HG03439 (cell line): ENCODE data around the gene SERTAD1.
A peak's percentile ranks its signal among the peaks of the same experiment; 100 is the strongest.

Source experiments
- ATAC-seq: cut with Tn5 transposase; IDR thresholded peaks from one replicate; pipeline ENCODE4 v1.9.1; 2021; ENCODE audit warnings: mild to moderate bottlenecking, moderate library complexity; ENCODE audit not compliant: unreplicated experiment

Gene SERTAD1

DNA sequence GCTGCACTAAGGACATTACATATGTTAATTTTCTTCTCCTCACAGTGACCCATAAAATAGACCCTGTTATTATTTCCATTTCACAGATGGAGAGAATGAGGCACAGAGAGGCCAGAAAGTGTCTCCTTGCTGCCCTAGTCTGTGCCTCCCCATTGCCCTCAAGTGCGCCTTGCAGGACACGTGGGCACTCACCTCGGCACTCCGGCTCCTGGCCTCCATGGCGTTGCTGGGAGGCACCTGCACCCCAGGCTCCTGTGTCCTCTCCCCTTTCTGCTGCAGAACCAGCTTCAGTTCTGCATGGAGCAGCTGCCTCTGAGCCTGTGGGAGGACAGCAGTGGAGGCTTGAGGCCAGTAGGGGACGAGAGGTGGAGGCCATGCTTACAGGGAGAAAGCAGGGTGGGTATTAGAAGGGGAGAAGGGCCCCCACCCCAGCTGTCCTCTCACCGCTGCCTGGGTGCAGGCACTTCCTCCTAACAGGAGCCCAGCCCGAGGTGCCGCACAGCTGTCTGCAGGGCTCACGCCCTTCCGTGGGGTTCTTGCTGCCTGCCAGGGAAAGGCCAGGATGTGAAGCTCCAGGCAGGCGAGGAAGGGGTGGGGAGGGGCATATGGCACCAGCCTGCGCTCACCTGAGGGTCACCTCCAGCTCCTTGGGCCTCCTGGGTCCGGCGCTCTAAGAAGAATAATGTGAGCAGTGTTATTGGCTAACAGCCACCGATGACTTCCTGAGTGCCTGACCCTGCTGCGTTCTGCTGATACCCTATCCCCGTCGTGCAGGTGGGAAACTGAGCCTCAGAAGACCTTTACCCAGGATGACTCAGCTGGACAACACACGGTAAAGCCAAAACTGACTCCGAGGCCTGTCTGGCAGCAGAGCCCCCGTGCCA, 17.8 kb downstream of the SERTAD1 start:
- no peak for ATAC-seq

GRCh38 chr19:40403262-40403984, 22.4 kb downstream of the SERTAD1 start:
- peak; percentile 63 for ATAC-seq

DNA sequence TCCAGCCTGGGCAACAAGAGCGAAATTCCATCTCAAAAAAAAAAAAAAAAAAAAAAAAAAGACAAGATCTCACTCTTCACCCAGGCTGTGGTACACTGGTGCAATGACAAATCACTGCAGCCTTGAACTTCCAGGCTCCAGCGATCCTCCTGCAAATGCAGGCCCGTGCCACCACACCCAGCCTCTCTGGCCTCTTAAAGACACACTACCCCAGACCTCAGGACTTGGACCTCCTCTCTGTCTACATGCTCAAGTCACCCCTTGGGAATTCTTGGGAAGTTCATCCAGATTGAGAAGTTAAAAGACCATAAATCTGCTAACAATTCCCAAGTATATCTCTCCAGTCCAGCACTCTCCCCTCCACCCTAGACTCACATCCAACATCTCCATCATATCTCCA, 25.2 kb downstream of the SERTAD1 start:
- ATAC-seq, result no peak

DNA sequence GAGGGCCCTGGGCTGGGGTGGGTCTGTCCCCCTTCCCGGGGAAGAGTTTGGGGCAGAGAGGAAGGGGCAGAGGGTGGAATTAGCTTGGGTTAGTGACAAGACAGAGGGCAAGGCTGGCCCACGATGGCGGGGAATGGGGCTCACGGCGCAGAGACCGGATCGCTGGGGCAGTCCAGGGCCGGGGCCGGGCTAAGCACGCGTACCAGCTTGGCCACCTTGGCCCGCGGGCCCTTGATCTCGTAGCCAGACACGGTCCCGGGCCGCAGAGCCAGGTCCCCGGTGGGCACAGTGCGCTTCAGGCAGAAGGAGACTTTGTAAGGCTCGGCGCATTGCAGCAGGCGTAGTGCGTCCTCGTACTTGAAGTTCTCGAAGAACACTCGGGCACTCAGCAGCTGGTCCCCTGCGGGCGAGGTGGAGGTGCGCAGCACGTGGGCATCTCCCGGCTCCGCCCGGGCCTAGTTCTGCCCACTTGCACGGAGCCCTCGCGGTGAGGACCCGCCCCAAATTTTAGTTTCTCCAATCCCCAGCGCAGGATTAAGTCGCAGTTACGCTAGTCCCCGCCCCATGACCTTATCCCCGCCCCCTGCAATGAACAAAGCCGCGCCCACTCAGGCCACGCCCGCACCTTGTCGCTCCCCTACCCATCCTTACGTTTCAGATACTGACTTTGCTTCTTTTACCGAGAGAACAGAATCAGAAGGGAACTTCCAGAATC, 27.2 kb downstream of the SERTAD1 start:
- ATAC-seq, result no peak

DNA sequence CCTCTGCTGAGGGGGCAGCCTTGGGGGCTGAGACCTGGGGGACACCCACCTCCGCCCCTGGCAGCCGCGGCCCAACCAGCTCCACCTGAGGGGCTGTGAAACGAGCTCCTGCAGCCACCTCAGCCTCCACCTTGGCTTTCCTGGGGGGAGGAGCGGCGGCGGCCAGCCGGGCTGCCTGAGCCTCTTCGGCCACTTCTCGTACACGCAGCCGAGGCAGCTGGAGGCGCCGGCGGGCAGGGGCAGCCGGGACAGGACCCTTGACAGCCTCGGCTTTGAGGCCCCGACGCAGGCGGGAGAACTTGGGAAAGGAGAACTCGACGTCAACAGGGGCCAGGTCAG, 28.3 kb downstream of the SERTAD1 start:
- no peak for ATAC-seq

DNA sequence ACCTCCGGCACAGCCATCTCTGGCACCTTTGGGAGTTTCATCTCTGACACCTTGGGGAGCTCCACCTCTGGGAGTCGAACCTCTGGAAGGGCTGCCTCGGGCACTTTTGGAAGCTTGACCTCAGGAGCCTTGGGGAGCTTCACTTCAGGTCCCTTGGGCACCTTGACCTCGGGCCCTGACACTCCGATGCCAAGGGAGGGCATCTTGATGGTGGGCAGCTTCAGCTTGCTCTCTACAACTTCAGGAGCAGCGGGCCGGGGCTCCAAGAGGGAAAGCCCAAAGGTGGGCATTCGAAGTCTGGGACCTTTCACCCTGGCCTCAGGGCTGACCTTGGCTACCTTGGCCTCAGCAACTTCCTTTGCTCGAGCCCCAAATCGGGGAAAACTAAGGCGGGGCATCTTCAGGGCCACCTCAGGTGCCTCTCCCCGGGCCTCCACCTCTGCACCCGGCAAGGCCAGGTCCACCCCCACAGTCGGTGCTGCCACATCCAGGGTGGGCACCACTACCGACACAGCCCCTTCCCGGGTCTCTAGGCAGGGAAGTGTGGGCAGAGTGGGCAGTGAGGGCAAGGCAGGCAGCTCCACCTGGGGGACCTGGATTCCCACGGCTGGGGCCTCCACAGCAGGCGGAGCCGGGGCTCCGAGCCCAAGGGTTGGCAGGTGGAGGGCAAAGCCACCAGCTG, 28.8 kb downstream of the SERTAD1 start:
- no peak for ATAC-seq

DNA sequence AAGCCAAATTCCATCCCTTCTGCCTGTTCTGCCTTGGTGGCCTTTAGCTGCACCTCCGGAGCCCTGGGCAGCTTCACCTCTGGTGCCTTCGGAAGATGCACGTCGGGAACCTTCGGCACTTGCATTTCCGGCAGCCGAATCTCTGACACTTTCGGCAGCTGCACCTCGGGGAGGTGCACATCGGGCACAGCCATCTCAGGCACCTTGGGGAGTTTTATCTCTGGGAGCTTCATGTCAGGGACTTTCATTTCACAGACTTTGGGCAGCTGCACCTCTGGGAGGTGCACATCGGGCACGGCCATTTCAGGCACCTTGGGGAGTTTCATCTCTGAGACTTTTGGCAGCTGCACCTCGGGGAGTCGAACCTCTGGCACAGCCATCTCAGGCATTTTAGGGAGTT, 29.8 kb downstream of the SERTAD1 start:
- no peak for ATAC-seq

- ATAC-seq, result no peak
Measured at GRCh38 chr19:40394816-40395210, 31.0 kb downstream of the SERTAD1 start.

GRCh38 chr19:40393894-40394815, 31.6 kb downstream of the SERTAD1 start:
- no peak for ATAC-seq

GRCh38 chr19:40392894-40393517, 32.8 kb downstream of the SERTAD1 start:
- ATAC-seq, result no peak

DNA sequence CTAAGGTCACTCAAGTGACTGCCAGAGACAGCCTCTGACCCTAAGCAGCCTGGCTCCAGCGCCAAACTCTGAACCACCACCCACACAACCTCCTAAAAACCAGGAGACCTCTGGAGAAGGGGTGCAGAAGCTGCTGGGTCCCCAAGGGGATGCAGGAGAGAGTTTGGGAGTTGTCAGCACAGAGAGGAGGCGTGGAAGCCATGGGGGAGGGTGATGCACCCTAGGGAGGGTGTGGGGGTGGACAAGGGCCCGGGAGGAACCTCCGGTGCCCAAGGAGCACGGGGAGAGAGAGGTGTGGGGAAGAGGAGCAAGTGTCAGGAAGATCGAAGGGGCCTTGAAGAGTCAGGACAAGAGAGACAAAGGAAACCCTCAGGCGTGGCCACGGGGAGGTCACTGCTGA, 33.7 kb downstream of the SERTAD1 start:
- ATAC-seq, result no peak

- no peak for ATAC-seq
Measured at GRCh38 chr19:40390084-40390742, 35.6 kb downstream of the SERTAD1 start, which contains the start of gene HIPK4. TSS of gene HIPK4 (minus strand) at chr19:40390181. CDS start at chr19:40389902, 279 bp downstream.

DNA sequence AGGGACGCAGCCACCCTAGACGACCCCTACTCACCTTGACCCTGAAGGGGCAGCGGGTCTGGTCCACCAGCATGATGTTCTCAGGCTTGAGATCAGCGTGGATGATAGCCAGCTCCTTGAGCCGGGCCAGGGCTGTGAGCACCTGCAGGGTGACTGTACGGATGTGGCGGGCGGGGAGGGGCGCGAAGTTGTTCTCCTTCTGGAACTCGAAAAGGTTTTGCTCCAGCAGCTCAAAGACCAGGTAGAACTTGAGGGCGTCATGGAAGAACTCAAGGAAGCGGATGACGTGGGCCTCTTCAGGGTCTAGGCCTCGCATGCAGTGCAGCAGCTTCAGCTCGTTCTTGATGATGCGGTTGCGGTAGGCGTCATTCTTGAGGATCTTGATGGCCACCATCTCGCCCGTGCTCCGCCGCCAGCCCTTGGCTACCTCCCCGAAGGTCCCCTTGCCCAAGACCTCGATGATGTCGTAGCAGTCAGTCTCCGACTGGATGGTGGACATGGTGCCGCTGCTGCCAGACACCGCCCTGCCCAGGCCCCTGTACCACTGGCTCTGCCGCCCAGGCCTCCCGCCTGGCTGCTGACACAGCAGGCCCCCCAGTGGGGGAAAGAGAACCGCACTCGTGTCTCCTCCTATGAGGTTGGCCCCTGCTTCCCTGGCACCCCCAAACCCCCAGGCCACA, 36.2 kb downstream of the SERTAD1 start:
- ATAC-seq, result no peak

GRCh38 chr19:40388481-40388880, 37.3 kb downstream of the SERTAD1 start:
- ATAC-seq, result no peak

DNA sequence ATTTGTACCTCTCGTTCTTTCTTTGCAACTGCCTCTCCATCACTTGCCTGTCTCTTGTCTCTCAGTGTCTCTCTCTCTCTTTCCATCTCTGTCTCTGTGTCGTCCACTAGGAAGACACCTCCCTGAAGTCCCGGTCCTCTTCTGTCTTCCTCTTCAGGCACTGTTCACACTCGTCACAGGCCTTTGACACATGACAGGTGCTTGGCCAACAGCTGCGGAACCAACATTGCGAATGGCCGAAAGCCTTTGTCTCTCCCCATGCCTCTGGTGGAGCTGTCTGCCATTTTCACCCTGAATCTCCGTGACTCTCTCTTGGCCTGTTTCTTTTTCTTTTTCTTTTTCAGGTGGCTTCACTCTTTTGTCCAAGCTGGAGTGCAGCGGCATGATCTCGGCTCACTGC, 38.6 kb downstream of the SERTAD1 start:
- no peak for ATAC-seq

- no peak for ATAC-seq
Measured at GRCh38 chr19:40383668-40384248, 42.0 kb downstream of the SERTAD1 start.

GRCh38 chr19:40381321-40381720, 44.5 kb downstream of the SERTAD1 start:
- ATAC-seq, result no peak
